ENCODE data around the gene C10orf95.

Gene C10orf95

DNA sequence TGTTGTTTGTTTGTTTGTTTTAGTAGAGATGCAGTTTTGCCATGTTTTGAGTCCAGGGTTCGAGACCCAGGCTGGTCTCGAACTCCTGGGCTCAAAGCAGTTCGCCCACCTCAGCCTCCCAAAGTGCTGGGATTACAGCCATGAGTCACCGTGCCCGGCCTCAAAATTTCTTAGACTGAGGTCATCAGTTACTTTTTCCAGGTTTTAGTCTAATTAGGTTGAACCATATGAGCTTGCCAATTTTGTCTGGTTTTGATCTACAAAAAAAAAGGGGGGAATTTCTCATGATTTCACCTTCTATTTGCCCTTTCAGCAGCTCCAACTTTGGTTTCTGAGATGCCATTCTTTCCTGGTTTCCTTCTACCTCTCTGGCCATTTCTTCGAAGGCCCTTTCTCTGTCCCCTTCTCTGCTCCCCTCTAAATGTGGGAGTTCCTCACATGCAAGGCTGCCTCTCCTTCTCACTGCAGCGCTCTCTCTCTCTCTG is 24.5 kb downstream of the C10orf95 start:
- TF ChIP-seq, protein P1, sequence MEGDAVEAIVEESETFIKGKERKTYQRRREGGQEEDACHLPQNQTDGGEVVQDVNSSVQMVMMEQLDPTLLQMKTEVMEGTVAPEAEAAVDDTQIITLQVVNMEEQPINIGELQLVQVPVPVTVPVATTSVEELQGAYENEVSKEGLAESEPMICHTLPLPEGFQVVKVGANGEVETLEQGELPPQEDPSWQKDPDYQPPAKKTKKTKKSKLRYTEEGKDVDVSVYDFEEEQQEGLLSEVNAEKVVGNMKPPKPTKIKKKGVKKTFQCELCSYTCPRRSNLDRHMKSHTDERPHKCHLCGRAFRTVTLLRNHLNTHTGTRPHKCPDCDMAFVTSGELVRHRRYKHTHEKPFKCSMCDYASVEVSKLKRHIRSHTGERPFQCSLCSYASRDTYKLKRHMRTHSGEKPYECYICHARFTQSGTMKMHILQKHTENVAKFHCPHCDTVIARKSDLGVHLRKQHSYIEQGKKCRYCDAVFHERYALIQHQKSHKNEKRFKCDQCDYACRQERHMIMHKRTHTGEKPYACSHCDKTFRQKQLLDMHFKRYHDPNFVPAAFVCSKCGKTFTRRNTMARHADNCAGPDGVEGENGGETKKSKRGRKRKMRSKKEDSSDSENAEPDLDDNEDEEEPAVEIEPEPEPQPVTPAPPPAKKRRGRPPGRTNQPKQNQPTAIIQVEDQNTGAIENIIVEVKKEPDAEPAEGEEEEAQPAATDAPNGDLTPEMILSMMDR (IDR thresholded peaks at IDR 0.05; ENCODE audit: insufficient read depth, low read length, poor library complexity, severe bottlenecking): no peak
- H3K27me3 ChIP-seq (replicated peaks; ENCODE audit: control insufficient read depth, insufficient read depth, low read length): no peaks in the 10 kb centered on the region
- no peak overlapping the region for H3K4me3 ChIP-seq (replicated peaks; ENCODE audit: low read depth, low read length)
- DNase-seq (ENCODE audit: extremely low read depth, insufficient read length): no peak
- peaks cover 7% of the 10 kb centered on the region for H3K36me3 ChIP-seq (ENCODE audit: control insufficient read depth, insufficient read depth, low read length)

DNA sequence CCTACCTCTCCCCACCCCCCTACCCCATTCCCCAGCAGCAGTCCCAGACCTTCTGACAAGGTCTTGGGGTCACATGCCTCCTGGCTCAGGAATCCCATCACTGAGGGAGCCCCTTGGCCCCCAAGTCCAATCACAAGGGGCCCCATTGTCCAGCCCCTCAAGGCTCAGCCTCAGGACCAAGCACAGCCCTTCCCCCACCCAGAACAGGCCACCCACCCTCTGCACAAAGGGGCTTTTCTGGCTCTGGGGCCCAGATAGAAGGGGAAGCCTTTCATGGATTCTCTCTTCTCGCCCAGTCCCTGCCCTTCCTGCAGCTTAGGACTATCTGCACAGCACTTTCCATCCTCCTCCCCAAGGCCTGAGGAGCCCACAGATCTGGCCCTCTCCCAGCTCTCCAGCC is 25.9 kb downstream of the C10orf95 start:
- Histone ChIP-seq H3K36me3 (ENCODE audit: control insufficient read depth, insufficient read depth, low read length) (peaks cover 7% of the 10 kb centered on the region), H3K4me3 (replicated peaks; ENCODE audit: low read depth, low read length) (no peak overlapping the region), H3K27me3 (replicated peaks; ENCODE audit: control insufficient read depth, insufficient read depth, low read length) (no peaks in the 10 kb centered on the region)
- TF ChIP-seq, protein P1 (IDR thresholded peaks at IDR 0.05; ENCODE audit: insufficient read depth, low read length, poor library complexity, severe bottlenecking): no peak
- DNase-seq (ENCODE audit: extremely low read depth, insufficient read length): no peak

DNA sequence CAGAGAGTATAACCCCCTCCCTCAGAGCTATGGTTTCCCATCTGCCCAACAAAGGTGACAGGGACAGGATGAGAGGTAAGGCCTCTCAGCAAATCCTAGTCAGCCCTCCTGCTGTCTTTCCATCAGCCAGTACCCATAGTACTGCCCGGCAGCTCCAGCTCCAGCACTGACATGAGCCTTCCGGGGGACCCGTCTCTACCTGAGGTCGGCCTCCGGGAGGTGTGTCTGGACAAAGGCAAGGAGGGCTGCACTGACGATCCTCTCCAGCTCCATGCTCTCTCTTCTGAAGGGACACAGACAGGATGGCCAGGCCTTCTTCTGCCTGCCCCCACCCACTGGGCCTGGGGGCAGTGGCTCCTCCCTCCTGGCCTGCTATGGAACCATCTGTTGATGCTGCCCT is 26.4 kb downstream of the C10orf95 start:
- H3K27me3 ChIP-seq (replicated peaks; ENCODE audit: control insufficient read depth, insufficient read depth, low read length): no peaks in the 10 kb centered on the region
- H3K36me3 ChIP-seq (ENCODE audit: control insufficient read depth, insufficient read depth, low read length): peaks cover 7% of the 10 kb centered on the region
- H3K4me3 ChIP-seq (replicated peaks; ENCODE audit: low read depth, low read length): no peak overlapping the region
- TF ChIP-seq, protein P1 (IDR thresholded peaks at IDR 0.05; ENCODE audit: insufficient read depth, low read length, poor library complexity, severe bottlenecking): no peak
- DNase-seq (ENCODE audit: extremely low read depth, insufficient read length): no peak

DNA sequence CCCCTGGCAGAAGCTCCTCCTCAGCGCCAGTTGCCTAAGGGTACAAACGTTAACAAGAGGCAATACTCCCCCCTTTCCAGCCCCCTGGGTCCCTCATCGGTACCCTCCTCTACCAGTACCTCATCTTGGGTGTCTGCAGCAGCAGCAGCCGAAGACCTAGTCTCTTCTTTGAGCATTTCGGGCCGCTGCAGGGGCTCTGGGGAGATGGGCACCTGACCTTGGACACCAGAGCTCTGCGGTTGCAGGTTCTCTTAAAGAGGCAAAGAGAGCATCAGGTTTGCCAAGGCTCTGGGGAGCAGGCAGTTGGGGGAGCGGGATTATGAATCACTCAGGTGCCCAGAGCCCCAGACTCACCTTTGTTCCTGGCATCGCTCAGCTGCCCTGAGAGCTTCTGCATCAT is 27.2 kb downstream of the C10orf95 start:
- H3K36me3 ChIP-seq (ENCODE audit: control insufficient read depth, insufficient read depth, low read length): peaks cover 7% of the 10 kb centered on the region
- H3K4me3 ChIP-seq (replicated peaks; ENCODE audit: low read depth, low read length): no peak overlapping the region
- no peak for DNase-seq (ENCODE audit: extremely low read depth, insufficient read length)
- TF ChIP-seq, protein P1 (IDR thresholded peaks at IDR 0.05; ENCODE audit: insufficient read depth, low read length, poor library complexity, severe bottlenecking): no peak
- no peaks in the 10 kb centered on the region for H3K27me3 ChIP-seq (replicated peaks; ENCODE audit: control insufficient read depth, insufficient read depth, low read length)

DNA sequence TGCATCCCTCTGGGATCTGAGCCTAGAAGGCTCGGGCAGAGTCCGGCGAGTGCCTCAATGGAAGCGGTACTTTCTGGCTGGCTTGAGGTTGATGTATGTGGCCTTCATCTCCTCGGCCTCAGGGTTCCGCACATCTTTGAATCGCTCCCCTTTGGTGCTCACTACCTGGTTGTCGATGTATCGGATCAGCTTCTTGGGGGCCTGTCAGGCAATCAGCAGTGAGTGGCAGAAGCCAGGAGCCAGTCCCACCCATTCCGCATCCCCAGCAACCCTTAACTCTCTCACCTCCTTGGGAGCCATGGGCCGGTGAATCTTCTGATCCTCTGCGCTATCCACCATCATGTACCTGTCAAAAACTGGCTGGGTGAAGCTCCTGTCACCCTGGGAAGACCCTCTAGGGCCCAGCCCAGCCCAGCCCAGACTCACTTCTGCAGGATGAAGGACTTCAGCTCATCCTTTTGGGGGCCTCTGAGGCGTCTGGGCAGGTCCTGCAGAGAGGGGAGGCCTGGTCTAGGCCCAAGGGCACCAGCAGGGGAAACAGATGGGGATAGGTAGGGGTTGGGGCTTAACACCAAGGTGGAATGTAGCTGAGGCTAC is 27.9 kb downstream of the C10orf95 start:
- Histone ChIP-seq H3K27me3 (replicated peaks; ENCODE audit: control insufficient read depth, insufficient read depth, low read length) (no peaks in the 10 kb centered on the region; the same call in 1 of the 2 replicates), H3K4me3 (replicated peaks; ENCODE audit: low read depth, low read length) (no peak overlapping the region), H3K36me3 (ENCODE audit: control insufficient read depth, insufficient read depth, low read length) (peaks cover 7% of the 10 kb centered on the region)
- DNase-seq (ENCODE audit: extremely low read depth, insufficient read length): no peak
- TF ChIP-seq, protein P1 (IDR thresholded peaks at IDR 0.05; ENCODE audit: insufficient read depth, low read length, poor library complexity, severe bottlenecking): no peak

All from GM06990 (cell line).